ENCODE results near the gene EGFR.

Gene EGFR

DNA sequence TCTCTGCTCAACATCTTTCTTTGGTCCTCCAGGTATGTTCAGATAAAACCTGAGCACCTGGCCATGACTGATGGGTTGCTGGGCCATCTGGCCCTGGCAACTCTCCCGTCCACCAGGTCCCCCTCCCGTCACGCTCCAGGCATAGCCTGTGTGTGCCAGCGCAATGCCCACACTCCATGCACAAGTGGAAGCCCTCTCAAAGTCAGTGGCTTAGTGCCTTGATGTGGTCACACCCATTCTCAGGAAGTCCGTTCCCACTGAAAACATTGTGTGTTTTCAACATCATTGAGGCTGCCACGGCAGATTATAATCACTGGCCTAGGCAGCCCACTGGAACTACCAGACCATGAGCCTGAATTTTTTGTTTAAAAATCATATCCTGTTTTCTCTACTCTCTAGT is 175.7 kb downstream of the EGFR start:
- DNase-seq, result no peak

GRCh38 chr7:55198634-55199392 is 180.0 kb downstream of the EGFR start:
- DNase-seq, result no peak

DNA sequence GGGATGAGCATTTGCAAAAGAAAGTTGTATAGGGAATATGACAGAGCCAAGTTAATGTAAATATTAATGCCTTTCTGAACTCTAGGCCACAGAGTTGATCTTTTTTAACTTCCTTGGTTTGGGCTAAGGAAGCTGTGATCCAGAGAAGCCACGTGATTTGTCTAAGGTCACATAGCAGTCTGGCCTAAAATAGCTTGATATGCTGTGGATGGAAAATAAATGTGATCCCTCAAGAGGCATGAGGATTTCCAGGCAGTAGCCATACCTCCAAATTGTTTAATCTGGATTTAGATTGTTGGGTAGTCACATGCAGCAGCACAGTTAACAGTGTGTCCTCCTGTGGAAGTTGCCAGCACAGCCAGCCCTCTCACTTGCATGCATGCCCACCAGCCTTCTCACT is 180.6 kb downstream of the EGFR start:
- DNase-seq, result no peak

DNA sequence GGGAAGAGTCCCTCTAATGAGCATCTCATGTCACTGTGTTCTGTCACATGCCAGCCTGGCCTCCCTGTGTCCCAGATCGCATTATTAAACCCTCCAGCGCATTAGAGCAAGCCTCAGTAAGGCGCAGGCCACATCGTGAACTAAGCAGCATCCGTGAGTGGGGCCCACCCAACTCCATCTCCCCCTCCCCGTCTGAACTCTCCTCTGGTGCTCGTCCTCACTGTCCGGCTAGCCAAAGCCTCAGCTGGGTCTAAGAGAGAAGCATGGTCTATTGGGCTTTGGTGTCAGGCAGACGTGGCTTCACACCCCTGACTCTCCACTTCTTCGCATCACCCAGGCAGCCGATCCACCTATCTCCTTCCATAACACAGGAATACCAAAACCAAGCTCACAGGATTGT is 181.6 kb downstream of the EGFR start:
- no peak for DNase-seq

- no peak for DNase-seq
These were observed 183.5 kb downstream of the EGFR start for GRCh38 chr7:55202150-55202913.

- no peak for DNase-seq
These were observed 184.5 kb downstream of the EGFR start for GRCh38 chr7:55203300-55203699.

DNA sequence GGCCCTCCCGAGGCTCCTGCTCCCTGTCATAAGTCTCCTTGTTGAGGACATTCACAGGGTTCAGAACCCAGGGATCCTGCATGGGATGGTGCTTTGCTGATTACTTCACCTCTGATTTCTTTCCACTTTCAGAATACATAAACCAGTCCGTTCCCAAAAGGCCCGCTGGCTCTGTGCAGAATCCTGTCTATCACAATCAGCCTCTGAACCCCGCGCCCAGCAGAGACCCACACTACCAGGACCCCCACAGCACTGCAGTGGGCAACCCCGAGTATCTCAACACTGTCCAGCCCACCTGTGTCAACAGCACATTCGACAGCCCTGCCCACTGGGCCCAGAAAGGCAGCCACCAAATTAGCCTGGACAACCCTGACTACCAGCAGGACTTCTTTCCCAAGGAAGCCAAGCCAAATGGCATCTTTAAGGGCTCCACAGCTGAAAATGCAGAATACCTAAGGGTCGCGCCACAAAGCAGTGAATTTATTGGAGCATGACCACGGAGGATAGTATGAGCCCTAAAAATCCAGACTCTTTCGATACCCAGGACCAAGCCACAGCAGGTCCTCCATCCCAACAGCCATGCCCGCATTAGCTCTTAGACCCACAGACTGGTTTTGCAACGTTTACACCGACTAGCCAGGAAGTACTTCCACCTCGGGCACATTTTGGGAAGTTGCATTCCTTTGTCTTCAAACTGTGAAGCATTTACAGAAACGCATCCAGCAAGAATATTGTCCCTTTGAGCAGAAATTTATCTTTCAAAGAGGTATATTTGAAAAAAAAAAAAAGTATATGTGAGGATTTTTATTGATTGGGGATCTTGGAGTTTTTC is 186.5 kb downstream of the EGFR start:
- no peak for DNase-seq

DNA sequence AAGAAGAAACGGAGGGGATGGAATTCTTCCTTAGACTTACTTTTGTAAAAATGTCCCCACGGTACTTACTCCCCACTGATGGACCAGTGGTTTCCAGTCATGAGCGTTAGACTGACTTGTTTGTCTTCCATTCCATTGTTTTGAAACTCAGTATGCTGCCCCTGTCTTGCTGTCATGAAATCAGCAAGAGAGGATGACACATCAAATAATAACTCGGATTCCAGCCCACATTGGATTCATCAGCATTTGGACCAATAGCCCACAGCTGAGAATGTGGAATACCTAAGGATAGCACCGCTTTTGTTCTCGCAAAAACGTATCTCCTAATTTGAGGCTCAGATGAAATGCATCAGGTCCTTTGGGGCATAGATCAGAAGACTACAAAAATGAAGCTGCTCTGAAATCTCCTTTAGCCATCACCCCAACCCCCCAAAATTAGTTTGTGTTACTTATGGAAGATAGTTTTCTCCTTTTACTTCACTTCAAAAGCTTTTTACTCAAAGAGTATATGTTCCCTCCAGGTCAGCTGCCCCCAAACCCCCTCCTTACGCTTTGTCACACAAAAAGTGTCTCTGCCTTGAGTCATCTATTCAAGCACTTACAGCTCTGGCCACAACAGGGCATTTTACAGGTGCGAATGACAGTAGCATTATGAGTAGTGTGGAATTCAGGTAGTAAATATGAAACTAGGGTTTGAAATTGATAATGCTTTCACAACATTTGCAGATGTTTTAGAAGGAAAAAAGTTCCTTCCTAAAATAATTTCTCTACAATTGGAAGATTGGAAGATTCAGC is 187.6 kb downstream of the EGFR start:
- DNase-seq, result no peak

- DNase-seq, result no peak
These were observed 188.8 kb downstream of the EGFR start for GRCh38 chr7:55207436-55208125.

- no peak for DNase-seq
These were observed 190.5 kb downstream of the EGFR start for GRCh38 chr7:55209366-55209765.

- DNase-seq, result no peak
These were observed 191.4 kb downstream of the EGFR start for GRCh38 chr7:55210176-55210575.

DNA sequence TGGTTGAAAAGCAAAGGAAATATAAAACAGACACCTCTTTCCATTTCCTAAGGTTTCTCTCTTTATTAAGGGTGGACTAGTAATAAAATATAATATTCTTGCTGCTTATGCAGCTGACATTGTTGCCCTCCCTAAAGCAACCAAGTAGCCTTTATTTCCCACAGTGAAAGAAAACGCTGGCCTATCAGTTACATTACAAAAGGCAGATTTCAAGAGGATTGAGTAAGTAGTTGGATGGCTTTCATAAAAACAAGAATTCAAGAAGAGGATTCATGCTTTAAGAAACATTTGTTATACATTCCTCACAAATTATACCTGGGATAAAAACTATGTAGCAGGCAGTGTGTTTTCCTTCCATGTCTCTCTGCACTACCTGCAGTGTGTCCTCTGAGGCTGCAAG is 191.9 kb downstream of the EGFR start:
- no peak for DNase-seq

- DNase-seq, result no peak
These were observed 192.9 kb downstream of the EGFR start for GRCh38 chr7:55211726-55212125.

GRCh38 chr7:55212176-55212575 is 193.4 kb downstream of the EGFR start:
- no peak for DNase-seq

DNA sequence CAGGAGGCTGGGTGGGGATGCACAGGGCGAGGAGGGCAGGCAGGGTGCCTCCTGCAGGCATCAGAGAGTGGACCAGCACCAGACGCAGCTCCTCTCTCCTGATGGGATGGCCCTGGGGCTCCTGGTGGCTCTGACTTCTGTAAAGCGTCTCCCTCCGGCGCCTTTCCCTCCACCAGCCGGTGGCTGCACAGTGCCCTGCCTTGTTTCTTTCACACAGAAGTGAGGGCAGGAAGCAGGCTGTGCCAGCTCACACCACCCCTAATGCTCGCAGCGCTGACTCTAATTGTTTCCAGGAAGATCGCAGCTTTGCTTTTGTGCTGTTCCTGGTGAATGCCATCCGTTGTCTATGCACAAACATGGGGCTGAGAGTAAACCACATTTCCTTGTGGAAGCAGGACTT is 194.0 kb downstream of the EGFR start:
- DNase-seq, result no peak

DNA sequence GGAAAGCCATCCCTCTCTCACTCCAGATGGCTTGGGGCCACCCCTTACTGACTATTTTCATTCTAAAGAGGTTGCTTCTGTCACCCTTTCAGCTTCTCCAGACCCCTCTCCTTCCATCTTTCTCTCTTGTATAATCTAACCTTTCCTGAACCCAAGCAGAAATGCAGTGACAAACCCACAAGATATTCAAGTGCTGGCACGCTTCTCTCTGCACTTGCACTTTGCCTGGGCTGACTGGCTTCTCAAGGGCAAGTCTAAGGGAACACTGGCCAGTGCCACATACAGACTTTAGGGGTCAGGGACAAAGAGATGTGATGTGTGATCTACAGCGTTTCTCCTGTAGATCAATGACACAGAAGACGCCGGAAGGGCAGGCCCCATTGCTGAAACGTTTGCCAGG is 195.9 kb downstream of the EGFR start:
- DNase-seq, result no peak

DNA sequence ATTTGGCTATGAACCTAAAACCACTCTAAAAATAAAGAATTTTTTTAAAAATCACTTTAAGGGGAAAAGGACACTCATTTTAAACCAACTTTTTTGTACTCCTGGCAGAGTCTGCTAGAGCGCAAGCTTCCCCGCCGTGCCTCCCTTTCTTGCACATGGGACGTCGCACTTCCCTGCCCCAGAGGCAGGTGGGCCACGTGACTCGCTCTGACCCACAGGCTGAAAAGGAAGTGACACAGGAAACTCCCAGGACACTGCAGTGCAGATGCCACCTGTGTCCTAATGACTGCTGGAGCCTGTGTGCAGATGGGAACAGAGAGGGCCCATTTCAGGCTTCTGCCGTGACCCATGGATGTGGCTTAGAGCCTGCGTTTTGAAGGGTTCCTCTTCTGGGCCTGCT is 204.2 kb downstream of the EGFR start:
- DNase-seq, result no peak

DNA sequence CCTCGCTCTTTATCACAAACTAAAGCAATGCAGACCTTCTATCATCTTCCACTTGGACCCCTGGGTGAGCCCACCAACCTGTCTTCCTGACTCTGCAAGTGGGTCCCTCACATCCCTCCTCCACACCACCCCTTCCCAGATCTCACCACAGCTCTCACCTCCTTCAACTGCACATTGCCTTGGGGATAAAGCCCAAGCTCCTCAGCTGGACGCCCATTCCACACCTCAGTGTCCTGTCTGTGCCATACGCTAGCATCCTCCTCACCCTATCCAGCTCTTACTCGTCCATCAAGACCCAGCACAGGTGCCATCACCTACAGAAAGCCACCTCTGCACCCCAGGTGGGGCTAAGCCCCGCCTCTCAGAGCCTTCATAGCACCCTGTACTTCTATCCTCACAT is 205.3 kb downstream of the EGFR start:
- no peak for DNase-seq

DNA sequence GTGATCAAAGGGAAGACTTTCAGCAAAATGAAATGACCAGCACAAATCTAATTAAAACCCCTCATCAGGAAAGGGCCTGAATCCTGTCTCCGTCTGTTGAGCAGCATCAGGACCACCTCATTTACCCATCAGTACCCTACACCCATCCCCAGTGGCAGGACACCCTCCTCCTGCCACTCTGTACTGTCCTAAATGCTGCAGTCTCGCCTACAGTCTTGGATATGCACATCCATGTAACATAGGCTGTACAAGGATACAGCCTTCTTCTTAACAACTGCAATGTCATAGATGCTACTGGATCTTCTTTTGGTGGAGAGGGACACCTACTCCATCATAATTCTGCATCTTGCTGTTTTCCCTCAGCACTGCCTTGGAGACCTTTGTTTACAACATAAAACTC is 206.0 kb downstream of the EGFR start:
- no peak for DNase-seq

GRCh38 chr7:55230014-55230413 is 211.2 kb downstream of the EGFR start:
- DNase-seq, result no peak

GRCh38 chr7:55231736-55232280 is 213.0 kb downstream of the EGFR start:
- no peak for DNase-seq

DNA sequence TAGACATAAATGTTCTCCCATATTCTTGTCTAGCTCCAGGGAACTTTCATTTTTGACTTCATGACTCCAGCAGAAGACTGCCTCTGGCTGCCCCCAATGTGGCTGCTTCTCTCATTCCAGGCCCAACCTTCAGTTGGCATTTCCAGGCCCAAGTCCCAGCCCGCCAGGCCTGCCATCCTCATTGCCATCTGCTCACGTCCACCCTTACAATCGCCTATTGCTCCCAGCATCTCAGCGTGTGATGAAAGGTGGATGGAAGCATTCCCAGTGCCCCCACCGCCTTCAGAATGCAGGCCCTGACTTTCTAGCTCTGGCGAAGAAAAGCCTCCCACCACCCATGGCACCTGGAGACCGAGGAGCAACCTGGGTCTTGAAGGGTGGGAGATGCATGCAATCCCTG is 214.2 kb downstream of the EGFR start:
- no peak for DNase-seq

Measured in activated naive CD4-positive, alpha-beta T cell (primary cell).